OCI-LY7 (cell line): ENCODE measurements around the gene AGBL1. TPM values are rescaled to one million over a fixed set of nuclear protein-coding genes. Genes with fewer than 3 reads are reported as not detected.

ENCODE experiments used
- BruUV-seq: library from RNA; stranded (reverse); fragments of 400-500 nt; replicated peaks from 2 replicates; lab custom pipeline; 2021; lab: Mats Ljungman, UMichigan
- CTCF ChIA-PET: fragments of 300-600 bp; sonication (Branson Sonifier 250); formaldehyde crosslinking; loops from one replicate; lab custom pipeline; 2022; ENCODE audit warnings: antibody characterized with exemption; ENCODE audit not compliant: unreplicated experiment; lab: Charles Lee
- POLR2A ChIA-PET: fragments of 300-600 bp; sonication (Branson Sonifier 250); formaldehyde crosslinking; loops from one replicate; lab custom pipeline; 2022; ENCODE audit warnings: antibody characterized with exemption; lab: Charles Lee
- DNase-seq: peaks from one replicate; pipeline ENCODE4 v3.0.0-alpha.2; 2015; ENCODE audit warnings: low spot score
- H2AFZ ChIP-seq: fragments of 200-600 bp; sonication (generic), shearing (Covaris generic); 2 replicates; pipeline ENCODE4 v1.6.1; 2014; ENCODE audit warnings: mild to moderate bottlenecking, antibody characterized with exemption, low read length, moderate library complexity
- H3K27ac ChIP-seq: fragments of 200-600 bp; sonication (generic); 2 replicates; pipeline ENCODE4 v1.5.1; 2014; ENCODE audit warnings: mixed run types, low read depth, mild to moderate bottlenecking, moderate library complexity, low read length, inconsistent platforms; ENCODE audit not compliant: poor library complexity, severe bottlenecking
- H3K36me3 ChIP-seq: fragments of 200-600 bp; sonication (generic); 2 replicates; pipeline ENCODE4 v1.6.1; 2014; ENCODE audit warnings: mild to moderate bottlenecking, antibody characterized with exemption, low read length, moderate library complexity, mixed read lengths; ENCODE audit not compliant: insufficient read depth
- H3K4me1 ChIP-seq: fragments of 200-600 bp; sonication (generic); 2 replicates; pipeline ENCODE4 v1.5.1; 2014; ENCODE audit warnings: mild to moderate bottlenecking, low read length; ENCODE audit not compliant: insufficient read depth, poor library complexity, severe bottlenecking
- H3K4me2 ChIP-seq: fragments of 200-600 bp; sonication (generic); 2 replicates; pipeline ENCODE4 v1.6.1; 2014; ENCODE audit warnings: mild to moderate bottlenecking, low read length
- H3K4me3 ChIP-seq: fragments of 200-600 bp; sonication (generic); 2 replicates; pipeline ENCODE4 v1.5.1; 2014; ENCODE audit warnings: mild to moderate bottlenecking, low read depth, low read length; ENCODE audit not compliant: poor library complexity, severe bottlenecking
- H3K79me2 ChIP-seq: fragments of 200-600 bp; sonication (generic); 2 replicates; pipeline ENCODE4 v1.6.1; 2016; ENCODE audit warnings: low read depth, mild to moderate bottlenecking, low read length, moderate library complexity, mixed read lengths; ENCODE audit not compliant: insufficient read depth
- H3K9me2 ChIP-seq: fragments of 200-600 bp; sonication (generic); 2 replicates; pipeline ENCODE4 v1.6.1; 2016; ENCODE audit warnings: mild to moderate bottlenecking, low read length, mixed read lengths; ENCODE audit not compliant: insufficient read depth
- H3K9me3 ChIP-seq: fragments of 200-600 bp; sonication (generic); 2 replicates; pipeline ENCODE4 v1.6.1; 2014; ENCODE audit warnings: mild to moderate bottlenecking, mixed run types, low read length, mixed read lengths
- H4K20me1 ChIP-seq: fragments of 200-600 bp; sonication (generic); 2 replicates; pipeline ENCODE4 v1.6.1; 2014; ENCODE audit warnings: mild to moderate bottlenecking, antibody characterized with exemption, low read length, moderate library complexity, mixed read lengths; ENCODE audit not compliant: insufficient read depth
- CTCF ChIP-seq: fragments of 200-600 bp; sonication (generic); conservative IDR thresholded peaks from 2 replicates; pipeline ENCODE4 v1.5.1; 2014; ENCODE audit warnings: mild to moderate bottlenecking, antibody characterized with exemption, low read length, moderate library complexity, mixed read lengths
- EZH2phosphoT487 ChIP-seq: fragments of 200-600 bp; sonication (generic); IDR thresholded peaks from 2 replicates; pipeline ENCODE4 v1.6.1; 2018; ENCODE audit warnings: low read depth, borderline replicate concordance, mild to moderate bottlenecking, mixed run types, antibody characterized with exemption, low read length, moderate library complexity, mixed read lengths
- intact Hi-C: fragments of 100-400 bp; cut with micrococcal nuclease; formaldehyde crosslinking; loops from one replicate; pipeline ENCODE4 v1.10.0; 2022; ENCODE audit not compliant: unreplicated experiment
- total RNA-seq, 2 experiments: library from RNA; depleted of rRNA in 1 of 2; stranded (reverse); fragments of >200 nt in 1 of 2; shearing (Covaris generic) in 1 of 2; gene quantifications; 2 replicates each; pipeline ENCODE4 v1.2.3, GENCODE V29; 2014 to 2022

AGBL1 gene
- total RNA-seq, 2 experiments from 2014 or later: not detected

DNA sequence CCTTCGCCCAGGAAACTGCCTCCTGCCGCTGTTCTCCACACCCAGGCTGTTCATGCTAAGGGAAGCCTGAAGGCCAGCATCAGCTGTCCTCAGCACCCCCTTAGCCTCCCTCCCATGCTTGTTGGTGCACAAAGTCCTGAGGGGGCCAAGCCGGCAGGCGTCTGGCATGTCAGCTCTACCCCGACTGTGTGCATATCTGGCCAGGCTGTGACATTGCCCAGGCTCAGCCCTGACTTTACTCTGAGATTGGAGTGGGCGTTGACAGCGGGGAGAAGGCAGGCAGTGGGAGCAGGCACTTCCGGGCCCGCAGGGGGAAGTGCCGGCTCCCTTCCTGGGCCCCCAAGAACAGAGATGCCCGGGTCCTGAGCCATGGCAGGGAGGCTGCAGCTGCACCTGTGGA lies 492.2 kb downstream of the AGBL1 start:
- intact Hi-C loops: no loop called here
- DNase-seq: no peak
- CTCF ChIA-PET: no interaction called here
- Histone ChIP-seq H3K9me2 (no peaks in the 10 kb centered on the region), H3K4me3 (no peak overlapping the region), H3K4me2 (no peak overlapping the region), H3K27ac (no peak overlapping the region), H3K36me3 (no peaks in the 10 kb centered on the region), H4K20me1 (no peaks in the 10 kb centered on the region), H3K9me3 (no peaks in the 10 kb centered on the region), H2AFZ (no peak overlapping the region), H3K79me2 (no peaks in the 10 kb centered on the region), H3K4me1 (no peaks in the 10 kb centered on the region)
- no TSS peak for BruUV-seq
- no peak for TF ChIP-seq CTCF
- no peak for TF ChIP-seq EZH2phosphoT487
- POLR2A ChIA-PET: interaction anchor here (0.7 kb wide), 1 partner anchor 1203 kb away, joined by 3 read pairs; no protein-coding TSS in a partner anchor

DNA sequence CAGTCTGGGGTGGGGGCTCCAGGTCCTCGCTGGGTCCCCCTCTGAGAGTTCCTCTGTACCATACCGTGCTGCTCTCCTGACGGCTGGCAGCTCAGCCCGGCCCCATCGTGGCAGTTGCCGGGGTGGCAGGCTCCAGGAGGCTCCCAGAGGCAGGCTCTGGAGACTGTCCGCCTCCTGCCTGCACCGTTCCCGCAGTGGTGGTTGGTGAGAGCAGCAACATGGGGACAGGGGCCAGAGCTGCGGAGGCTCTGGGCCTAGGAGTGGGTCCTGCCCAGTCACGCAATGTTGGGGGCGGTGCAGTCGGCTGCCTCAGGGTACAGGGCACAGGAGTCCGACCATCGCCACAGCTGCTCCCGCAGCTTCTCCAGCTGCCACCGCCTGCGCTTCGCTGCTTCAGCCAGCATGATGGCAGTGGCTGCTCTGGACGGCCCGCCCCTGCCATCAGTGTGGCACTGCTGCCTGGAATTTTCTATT lies 492.7 kb downstream of the AGBL1 start:
- Histone ChIP-seq H3K9me3 (no peaks in the 10 kb centered on the region), H2AFZ (no peak overlapping the region), H3K27ac (no peak overlapping the region), H3K4me1 (no peaks in the 10 kb centered on the region), H3K79me2 (no peaks in the 10 kb centered on the region), H3K36me3 (no peaks in the 10 kb centered on the region), H3K4me3 (no peak overlapping the region), H3K4me2 (no peak overlapping the region), H4K20me1 (no peaks in the 10 kb centered on the region), H3K9me2 (no peaks in the 10 kb centered on the region)
- intact Hi-C loops: no loop called here
- no peak for TF ChIP-seq EZH2phosphoT487
- no peak for TF ChIP-seq CTCF
- CTCF ChIA-PET: no interaction called here
- no peak for DNase-seq
- BruUV-seq: no TSS peak
- POLR2A ChIA-PET: no interaction called here

GRCh38 chr15:86573476-86573875 lies 493.8 kb downstream of the AGBL1 start:
- H3K79me2 ChIP-seq: no peaks in the 10 kb centered on the region
- no peaks in the 10 kb centered on the region for H3K36me3 ChIP-seq
- H3K27ac ChIP-seq: no peak overlapping the region
- H3K4me1 ChIP-seq: no peaks in the 10 kb centered on the region
- no peaks in the 10 kb centered on the region for H3K9me2 ChIP-seq
- CTCF ChIA-PET: no interaction called here
- intact Hi-C loops: no loop called here
- H3K4me2 ChIP-seq: no peak overlapping the region
- H3K9me3 ChIP-seq: no peaks in the 10 kb centered on the region
- H4K20me1 ChIP-seq: no peaks in the 10 kb centered on the region
- H2AFZ ChIP-seq: no peak overlapping the region
- no peak for TF ChIP-seq CTCF
- DNase-seq: no peak
- no peak overlapping the region for H3K4me3 ChIP-seq
- POLR2A ChIA-PET: no interaction called here
- no TSS peak for BruUV-seq
